ENCODE results near the gene GPR107.

Gene GPR107

GRCh38 chr9:130138791-130139190 lies 85.1 kb downstream of the GPR107 start:
- Histone ChIP-seq H2BK5ac (ENCODE audit: low read length) (peak overlapping the region; percentile 6), H3K27me3 (ENCODE audit: insufficient read depth, low read length, poor library complexity) (no peaks in the 10 kb centered on the region), H2BK15ac (replicated peaks; ENCODE audit: low read depth) (no peak overlapping the region), H3K79me2 (ENCODE audit: control insufficient read depth, insufficient read depth, low read length) (no peaks in the 10 kb centered on the region), H4K5ac (ENCODE audit: low read length) (no peak overlapping the region), H3K36me3 (ENCODE audit: control insufficient read depth, insufficient read depth, low read length) (no peaks in the 10 kb centered on the region), H3K4me2 (ENCODE audit: low read length) (no peak overlapping the region), H3K4ac (ENCODE audit: low read depth, low read length) (no peak overlapping the region), H3K79me1 (ENCODE audit: low read length) (no peaks in the 10 kb centered on the region), H2BK120ac (ENCODE audit: low read depth, low read length) (peak overlapping the region; percentile 19), H3K4me3 (ENCODE audit: low read length) (no peak overlapping the region), H3K56ac (ENCODE audit: low read length) (peak overlapping the region; percentile 35), H3K27ac (ENCODE audit: low read depth, low read length) (no peak overlapping the region), H2AK5ac (ENCODE audit: low read length) (peak overlapping the region; percentile 20), H3K9ac (ENCODE audit: low read length) (no peak overlapping the region), H4K8ac (ENCODE audit: low read depth, low read length) (no peak overlapping the region), H3K23ac (ENCODE audit: low read length) (no peak overlapping the region), H3K4me1 (ENCODE audit: control insufficient read depth, low read depth, low read length) (peaks cover 22% of the 10 kb centered on the region), H3K18ac (ENCODE audit: low read length) (no peak overlapping the region)
- DNase-seq = no peak
- no CpG with 5 or more reads among the region's 6 CpGs for WGBS (ENCODE audit: extremely low coverage, insufficient coverage, low lambda C conversion rate)

- Histone ChIP-seq H3K4me3 (ENCODE audit: low read length) (no peak overlapping the region), H3K27me3 (ENCODE audit: insufficient read depth, low read length, poor library complexity) (no peaks in the 10 kb centered on the region), H2BK15ac (replicated peaks; ENCODE audit: low read depth) (no peak overlapping the region), H2BK120ac (ENCODE audit: low read depth, low read length) (no peak overlapping the region), H3K79me2 (ENCODE audit: control insufficient read depth, insufficient read depth, low read length) (no peaks in the 10 kb centered on the region), H3K18ac (ENCODE audit: low read length) (no peak overlapping the region), H3K4me2 (ENCODE audit: low read length) (no peak overlapping the region), H4K8ac (ENCODE audit: low read depth, low read length) (no peak overlapping the region), H3K56ac (ENCODE audit: low read length) (no peak overlapping the region), H3K36me3 (ENCODE audit: control insufficient read depth, insufficient read depth, low read length) (no peaks in the 10 kb centered on the region), H2BK5ac (ENCODE audit: low read length) (no peak overlapping the region), H3K4me1 (ENCODE audit: control insufficient read depth, low read depth, low read length) (peaks cover 22% of the 10 kb centered on the region), H3K27ac (ENCODE audit: low read depth, low read length) (no peak overlapping the region), H3K23ac (ENCODE audit: low read length) (no peak overlapping the region), H3K79me1 (ENCODE audit: low read length) (no peaks in the 10 kb centered on the region), H3K9ac (ENCODE audit: low read length) (no peak overlapping the region), H2AK5ac (ENCODE audit: low read length) (no peak overlapping the region), H4K5ac (ENCODE audit: low read length) (no peak overlapping the region), H3K4ac (ENCODE audit: low read depth, low read length) (no peak overlapping the region)
- DNase-seq = no peak
- no CpG with 5 or more reads among the region's 10 CpGs for WGBS (ENCODE audit: extremely low coverage, insufficient coverage, low lambda C conversion rate)
Measured at GRCh38 chr9:130139251-130139650, 85.5 kb downstream of the GPR107 start.

GRCh38 chr9:130140706-130141105 lies 87.0 kb downstream of the GPR107 start:
- no peak overlapping the region for H2BK5ac ChIP-seq (ENCODE audit: low read length)
- no peak overlapping the region for H3K56ac ChIP-seq (ENCODE audit: low read length)
- H4K5ac ChIP-seq (ENCODE audit: low read length) = no peak overlapping the region
- H3K79me1 ChIP-seq (ENCODE audit: low read length) = no peaks in the 10 kb centered on the region
- no peak overlapping the region for H2BK15ac ChIP-seq (replicated peaks; ENCODE audit: low read depth)
- no peaks in the 10 kb centered on the region for H3K79me2 ChIP-seq (ENCODE audit: control insufficient read depth, insufficient read depth, low read length)
- H3K18ac ChIP-seq (ENCODE audit: low read length) = no peak overlapping the region
- DNase-seq = no peak
- no peak overlapping the region for H2BK120ac ChIP-seq (ENCODE audit: low read depth, low read length)
- H3K4me1 ChIP-seq (ENCODE audit: control insufficient read depth, low read depth, low read length) = peaks cover 22% of the 10 kb centered on the region
- no peak overlapping the region for H3K27ac ChIP-seq (ENCODE audit: low read depth, low read length)
- H2AK5ac ChIP-seq (ENCODE audit: low read length) = no peak overlapping the region
- no peak overlapping the region for H3K23ac ChIP-seq (ENCODE audit: low read length)
- no peak overlapping the region for H3K4ac ChIP-seq (ENCODE audit: low read depth, low read length)
- no CpG with 5 or more reads among the region's 10 CpGs for WGBS (ENCODE audit: extremely low coverage, insufficient coverage, low lambda C conversion rate)
- H3K4me2 ChIP-seq (ENCODE audit: low read length) = no peak overlapping the region
- H3K9ac ChIP-seq (ENCODE audit: low read length) = no peak overlapping the region
- no peak overlapping the region for H4K8ac ChIP-seq (ENCODE audit: low read depth, low read length)
- no peak overlapping the region for H3K4me3 ChIP-seq (ENCODE audit: low read length)
- H3K36me3 ChIP-seq (ENCODE audit: control insufficient read depth, insufficient read depth, low read length) = no peaks in the 10 kb centered on the region
- H3K27me3 ChIP-seq (ENCODE audit: insufficient read depth, low read length, poor library complexity) = no peaks in the 10 kb centered on the region

- Histone ChIP-seq H2BK5ac (ENCODE audit: low read length) (no peak overlapping the region), H2AK5ac (ENCODE audit: low read length) (no peak overlapping the region), H3K4me2 (ENCODE audit: low read length) (no peak overlapping the region), H3K4me3 (ENCODE audit: low read length) (no peak overlapping the region), H4K8ac (ENCODE audit: low read depth, low read length) (no peak overlapping the region), H3K27ac (ENCODE audit: low read depth, low read length) (no peak overlapping the region), H4K5ac (ENCODE audit: low read length) (no peak overlapping the region), H3K9ac (ENCODE audit: low read length) (no peak overlapping the region), H3K79me1 (ENCODE audit: low read length) (no peaks in the 10 kb centered on the region), H2BK15ac (replicated peaks; ENCODE audit: low read depth) (no peak overlapping the region), H3K79me2 (ENCODE audit: control insufficient read depth, insufficient read depth, low read length) (no peaks in the 10 kb centered on the region), H3K56ac (ENCODE audit: low read length) (no peak overlapping the region), H3K18ac (ENCODE audit: low read length) (no peak overlapping the region), H3K4me1 (ENCODE audit: control insufficient read depth, low read depth, low read length) (peaks cover 21% of the 10 kb centered on the region), H3K36me3 (ENCODE audit: control insufficient read depth, insufficient read depth, low read length) (no peaks in the 10 kb centered on the region), H3K4ac (ENCODE audit: low read depth, low read length) (no peak overlapping the region), H2BK120ac (ENCODE audit: low read depth, low read length) (no peak overlapping the region), H3K23ac (ENCODE audit: low read length) (no peak overlapping the region), H3K27me3 (ENCODE audit: insufficient read depth, low read length, poor library complexity) (no peaks in the 10 kb centered on the region)
- DNase-seq = no peak
- no CpG with 5 or more reads among the region's 12 CpGs for WGBS (ENCODE audit: extremely low coverage, insufficient coverage, low lambda C conversion rate)
Measured at GRCh38 chr9:130142056-130142455, 88.3 kb downstream of the GPR107 start.

- no CpG with 5 or more reads among the region's 6 CpGs for WGBS (ENCODE audit: extremely low coverage, insufficient coverage, low lambda C conversion rate)
- Histone ChIP-seq H3K56ac (ENCODE audit: low read length) (no peak overlapping the region), H3K4ac (ENCODE audit: low read depth, low read length) (no peak overlapping the region), H4K8ac (ENCODE audit: low read depth, low read length) (no peak overlapping the region), H3K36me3 (ENCODE audit: control insufficient read depth, insufficient read depth, low read length) (no peaks in the 10 kb centered on the region), H2BK15ac (replicated peaks; ENCODE audit: low read depth) (no peak overlapping the region), H3K18ac (ENCODE audit: low read length) (no peak overlapping the region), H3K27me3 (ENCODE audit: insufficient read depth, low read length, poor library complexity) (no peaks in the 10 kb centered on the region), H3K4me3 (ENCODE audit: low read length) (no peak overlapping the region), H2BK5ac (ENCODE audit: low read length) (no peak overlapping the region), H3K4me1 (ENCODE audit: control insufficient read depth, low read depth, low read length) (peaks cover 15% of the 10 kb centered on the region), H3K27ac (ENCODE audit: low read depth, low read length) (no peak overlapping the region), H3K79me1 (ENCODE audit: low read length) (no peaks in the 10 kb centered on the region), H2AK5ac (ENCODE audit: low read length) (no peak overlapping the region), H2BK120ac (ENCODE audit: low read depth, low read length) (no peak overlapping the region), H3K79me2 (ENCODE audit: control insufficient read depth, insufficient read depth, low read length) (no peaks in the 10 kb centered on the region), H3K4me2 (ENCODE audit: low read length) (no peak overlapping the region), H4K5ac (ENCODE audit: low read length) (no peak overlapping the region), H3K9ac (ENCODE audit: low read length) (no peak overlapping the region), H3K23ac (ENCODE audit: low read length) (no peak overlapping the region)
- DNase-seq = no peak
Measured at GRCh38 chr9:130142641-130143040, 88.9 kb downstream of the GPR107 start.

GRCh38 chr9:130143279-130143893 lies 89.7 kb downstream of the GPR107 start:
- DNase-seq = no peak
- no peak overlapping the region for H3K27ac ChIP-seq (ENCODE audit: low read depth, low read length)
- WGBS (ENCODE audit: extremely low coverage, insufficient coverage, low lambda C conversion rate) = no CpG with 5 or more reads among the region's 24 CpGs

More at GRCh38 chr9:130143279-130143893, 89.7 kb downstream of the GPR107 start:
- Histone ChIP-seq H4K5ac (ENCODE audit: low read length) (no peak overlapping the region), H3K36me3 (ENCODE audit: control insufficient read depth, insufficient read depth, low read length) (no peaks in the 10 kb centered on the region), H4K8ac (ENCODE audit: low read depth, low read length) (no peak overlapping the region), H3K23ac (ENCODE audit: low read length) (no peak overlapping the region), H3K79me2 (ENCODE audit: control insufficient read depth, insufficient read depth, low read length) (no peaks in the 10 kb centered on the region), H3K4me1 (ENCODE audit: control insufficient read depth, low read depth, low read length) (peaks cover 11% of the 10 kb centered on the region), H2BK5ac (ENCODE audit: low read length) (no peak overlapping the region), H3K9ac (ENCODE audit: low read length) (no peak overlapping the region), H3K18ac (ENCODE audit: low read length) (peak overlapping the region; percentile 5), H3K79me1 (ENCODE audit: low read length) (no peaks in the 10 kb centered on the region), H3K56ac (ENCODE audit: low read length) (no peak overlapping the region), H2BK120ac (ENCODE audit: low read depth, low read length) (no peak overlapping the region), H3K4me3 (ENCODE audit: low read length) (no peak overlapping the region), H3K4me2 (ENCODE audit: low read length) (no peak overlapping the region), H2BK15ac (replicated peaks; ENCODE audit: low read depth) (no peak overlapping the region), H2AK5ac (ENCODE audit: low read length) (no peak overlapping the region), H3K27me3 (ENCODE audit: insufficient read depth, low read length, poor library complexity) (no peaks in the 10 kb centered on the region), H3K4ac (ENCODE audit: low read depth, low read length) (no peak overlapping the region)

Measured in mesendoderm (in vitro differentiated cells).